DOHH2 (cell line): ENCODE measurements around the gene PYCARD.

ENCODE experiments used
- H3F3A ChIP-seq: fragments of 200-600 bp; sonication (generic), shearing (Covaris generic); 2 replicates; pipeline ENCODE4 v1.6.0; 2016; ENCODE audit warnings: antibody characterized with exemption, mild to moderate bottlenecking; ENCODE audit not compliant: control insufficient read depth, insufficient read depth
- H3K27ac ChIP-seq: fragments of 200-600 bp; sonication (generic); 2 replicates; pipeline ENCODE4 v1.5.1; 2014; ENCODE audit warnings: low read depth, mild to moderate bottlenecking, low read length, moderate library complexity
- H3K27me3 ChIP-seq: fragments of 200-600 bp; sonication (generic); 2 replicates; pipeline ENCODE4 v1.6.1; 2014; ENCODE audit warnings: mild to moderate bottlenecking, low read length, mixed read lengths; ENCODE audit not compliant: control insufficient read depth
- H3K36me3 ChIP-seq: fragments of 200-600 bp; sonication (generic); 2 replicates; pipeline ENCODE4 v1.6.1; 2014; ENCODE audit warnings: mild to moderate bottlenecking, low read length, moderate library complexity, mixed read lengths; ENCODE audit not compliant: control insufficient read depth
- H3K4me1 ChIP-seq: fragments of 200-600 bp; sonication (generic); 2 replicates; pipeline ENCODE4 v1.6.1; 2014; ENCODE audit warnings: mild to moderate bottlenecking, low read length, mixed read lengths; ENCODE audit not compliant: control insufficient read depth
- H3K4me2 ChIP-seq: fragments of 200-600 bp; sonication (generic); 2 replicates; pipeline ENCODE4 v1.6.0; 2014; ENCODE audit warnings: mild to moderate bottlenecking, low read length, moderate library complexity
- H3K4me3 ChIP-seq: fragments of 200-600 bp; sonication (generic); 2 replicates; pipeline ENCODE4 v1.5.1; 2014; ENCODE audit warnings: mild to moderate bottlenecking, low read length, mixed read lengths
- H3K79me2 ChIP-seq: fragments of 200-600 bp; sonication (generic); 2 replicates; pipeline ENCODE4 v1.6.1; 2014; ENCODE audit warnings: mild to moderate bottlenecking, low read length, mixed read lengths; ENCODE audit not compliant: control insufficient read depth
- H3K9me2 ChIP-seq: fragments of 200-600 bp; sonication (generic); replicated peaks from 2 replicates; pipeline ENCODE4 v1.6.1; 2014; ENCODE audit warnings: mild to moderate bottlenecking, low read length, mixed read lengths; ENCODE audit not compliant: control insufficient read depth
- H3K9me3 ChIP-seq: fragments of 200-600 bp; sonication (generic); 2 replicates; pipeline ENCODE4 v1.6.1; 2014; ENCODE audit warnings: antibody characterized with exemption, low read length, mixed read lengths; ENCODE audit not compliant: control insufficient read depth, insufficient read depth
- H4K20me1 ChIP-seq: fragments of 200-600 bp; sonication (generic); 2 replicates; pipeline ENCODE4 v1.6.0; 2014; ENCODE audit warnings: low read depth, mild to moderate bottlenecking, antibody characterized with exemption, low read length, moderate library complexity; ENCODE audit not compliant: control insufficient read depth, insufficient read depth
- EZH2phosphoT487 ChIP-seq: fragments of 200-600 bp; sonication (generic); IDR thresholded peaks from 2 replicates; pipeline ENCODE4 v1.6.1; 2017; ENCODE audit warnings: borderline replicate concordance, mild to moderate bottlenecking, antibody characterized with exemption, low read length, moderate library complexity, mixed read lengths
- TF ChIP-seq, protein P1 (sequence below): fragments of 200-600 bp; sonication (generic); IDR thresholded peaks from one replicate; pipeline ENCODE4 v1.5.1; 2014; ENCODE audit warnings: antibody characterized with exemption, mild to moderate bottlenecking, low read depth, low read length; ENCODE audit not compliant: poor library complexity, severe bottlenecking

PYCARD gene

DNA sequence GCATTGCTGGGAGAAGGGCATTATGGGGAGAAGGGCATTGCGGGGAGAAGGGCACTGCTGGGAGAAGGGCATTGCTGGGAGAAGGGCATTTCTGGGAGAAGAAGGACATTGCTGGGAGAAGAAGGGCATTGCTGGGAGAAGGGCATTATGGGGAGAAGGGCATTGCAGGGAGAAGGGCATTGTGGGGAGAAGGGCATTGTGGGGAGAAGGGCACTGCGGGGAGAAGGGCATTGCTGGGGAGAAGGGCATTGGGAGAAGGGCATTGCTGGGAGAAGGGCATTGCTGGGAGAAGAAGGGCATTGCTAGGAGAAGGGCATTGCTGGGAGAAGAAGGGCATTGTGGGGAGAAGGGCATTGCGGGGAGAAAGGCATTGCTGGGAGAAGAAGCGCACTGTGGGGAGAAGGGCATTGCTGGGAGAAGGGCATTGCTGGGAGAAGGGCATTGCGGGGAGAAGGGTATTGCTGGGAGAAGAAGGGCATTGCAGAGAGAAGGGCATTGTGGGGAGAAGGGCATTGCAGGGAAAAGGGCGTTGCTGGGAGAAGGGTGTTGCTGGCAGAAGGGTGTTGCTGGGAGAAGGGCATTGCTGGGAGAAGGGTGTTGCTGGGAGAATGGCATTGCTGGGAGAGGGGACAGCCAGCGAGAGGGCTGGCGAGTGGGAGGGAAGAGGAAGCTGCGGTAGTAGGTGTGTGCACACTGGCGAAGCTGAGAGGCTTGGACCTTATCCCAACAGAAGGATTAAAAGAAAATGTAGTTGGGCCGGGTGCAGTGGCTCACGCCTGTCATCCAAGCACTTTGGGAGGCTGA is 19.0 kb upstream of the PYCARD start:
- Histone ChIP-seq H3K4me1 (no peaks in the 10 kb centered on the region), H4K20me1 (no peaks in the 10 kb centered on the region), H3K4me2 (no peak overlapping the region), H3K79me2 (no peaks in the 10 kb centered on the region), H3K36me3 (no peaks in the 10 kb centered on the region), H3K4me3 (no peak overlapping the region), H3F3A (no peaks in the 10 kb centered on the region), H3K9me3 (no peaks in the 10 kb centered on the region), H3K27me3 (peaks cover 10% of the 10 kb centered on the region), H3K9me2 (no peaks in the 10 kb centered on the region), H3K27ac (no peak overlapping the region)
- no peak for TF ChIP-seq EZH2phosphoT487
- TF ChIP-seq, protein P1, sequence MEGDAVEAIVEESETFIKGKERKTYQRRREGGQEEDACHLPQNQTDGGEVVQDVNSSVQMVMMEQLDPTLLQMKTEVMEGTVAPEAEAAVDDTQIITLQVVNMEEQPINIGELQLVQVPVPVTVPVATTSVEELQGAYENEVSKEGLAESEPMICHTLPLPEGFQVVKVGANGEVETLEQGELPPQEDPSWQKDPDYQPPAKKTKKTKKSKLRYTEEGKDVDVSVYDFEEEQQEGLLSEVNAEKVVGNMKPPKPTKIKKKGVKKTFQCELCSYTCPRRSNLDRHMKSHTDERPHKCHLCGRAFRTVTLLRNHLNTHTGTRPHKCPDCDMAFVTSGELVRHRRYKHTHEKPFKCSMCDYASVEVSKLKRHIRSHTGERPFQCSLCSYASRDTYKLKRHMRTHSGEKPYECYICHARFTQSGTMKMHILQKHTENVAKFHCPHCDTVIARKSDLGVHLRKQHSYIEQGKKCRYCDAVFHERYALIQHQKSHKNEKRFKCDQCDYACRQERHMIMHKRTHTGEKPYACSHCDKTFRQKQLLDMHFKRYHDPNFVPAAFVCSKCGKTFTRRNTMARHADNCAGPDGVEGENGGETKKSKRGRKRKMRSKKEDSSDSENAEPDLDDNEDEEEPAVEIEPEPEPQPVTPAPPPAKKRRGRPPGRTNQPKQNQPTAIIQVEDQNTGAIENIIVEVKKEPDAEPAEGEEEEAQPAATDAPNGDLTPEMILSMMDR: no peak

DNA sequence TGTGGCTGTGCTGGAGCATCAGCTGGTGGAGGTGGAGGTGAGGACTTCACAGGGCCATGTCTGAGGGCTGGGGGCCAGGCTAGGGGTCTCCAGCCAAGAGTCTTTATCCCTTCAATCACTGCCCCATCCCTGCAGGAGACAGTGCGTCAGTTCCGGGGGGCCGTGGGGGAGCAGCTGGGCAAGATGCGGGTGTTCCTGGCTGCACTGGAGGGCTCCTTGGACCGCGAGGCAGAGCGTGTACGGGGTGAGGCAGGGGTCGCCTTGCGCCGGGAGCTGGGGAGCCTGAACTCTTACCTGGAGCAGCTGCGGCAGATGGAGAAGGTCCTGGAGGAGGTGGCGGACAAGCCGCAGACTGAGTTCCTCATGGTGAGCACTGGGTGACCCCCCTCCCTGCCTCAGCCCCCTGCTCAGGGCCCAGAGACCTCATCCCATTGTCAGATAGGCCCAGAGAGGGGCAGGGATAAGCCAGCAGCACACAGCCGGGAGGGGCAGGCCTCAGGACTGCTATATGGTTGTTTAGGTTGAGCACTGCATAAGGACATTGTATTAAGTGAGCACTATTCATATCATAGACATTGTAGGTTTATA is 16.7 kb upstream of the PYCARD start:
- TF ChIP-seq, protein P1: no peak
- TF ChIP-seq EZH2phosphoT487: no peak
- no peak overlapping the region for H3K4me2 ChIP-seq
- no peaks in the 10 kb centered on the region for H3K9me2 ChIP-seq
- H3F3A ChIP-seq: no peaks in the 10 kb centered on the region
- H3K9me3 ChIP-seq: no peaks in the 10 kb centered on the region
- H4K20me1 ChIP-seq: no peaks in the 10 kb centered on the region
- H3K4me1 ChIP-seq: no peaks in the 10 kb centered on the region
- H3K79me2 ChIP-seq: no peaks in the 10 kb centered on the region
- no peak overlapping the region for H3K4me3 ChIP-seq
- no peaks in the 10 kb centered on the region for H3K36me3 ChIP-seq
- H3K27ac ChIP-seq: no peak overlapping the region
- peaks cover 32% of the 10 kb centered on the region for H3K27me3 ChIP-seq

- no peaks in the 10 kb centered on the region for H3K9me2 ChIP-seq
- no peaks in the 10 kb centered on the region for H4K20me1 ChIP-seq
- H3F3A ChIP-seq: no peaks in the 10 kb centered on the region
- no peak overlapping the region for H3K4me3 ChIP-seq
- no peak overlapping the region for H3K4me2 ChIP-seq
- no peaks in the 10 kb centered on the region for H3K79me2 ChIP-seq
- no peaks in the 10 kb centered on the region for H3K9me3 ChIP-seq
- H3K36me3 ChIP-seq: no peaks in the 10 kb centered on the region
- peaks cover 36% of the 10 kb centered on the region for H3K27me3 ChIP-seq
- H3K27ac ChIP-seq: no peak overlapping the region
- no peak for TF ChIP-seq EZH2phosphoT487
- TF ChIP-seq, protein P1: no peak
- no peaks in the 10 kb centered on the region for H3K4me1 ChIP-seq
Observed at GRCh38 chr16:31217136-31217530, 14.6 kb upstream of the PYCARD start.
